Activated CD8-positive, alpha-beta memory T cell treated with anti-CD3 and anti-CD28 coated beads, Interleukin-2, amount 10 ng/mL, durations not matched to agents 7 days and 5 days (primary cell): Measurements from ENCODE around the gene CYB5R2. TPM values are rescaled to one million over a fixed set of nuclear protein-coding genes. Genes with fewer than 3 reads are reported as not detected.
"Not testable (repeated sequence)": the region's sequence is repeated elsewhere in the genome, so short reads cannot be mapped to it uniquely, and the experiment has no call there.

Experiments
- ATAC-seq: fragments of 150-1000 bp; cut with Tn5 transposase; one replicate; pipeline ENCODE4 v1.10.0; 2021; ENCODE audit warnings: moderate library complexity
- CTCF ChIA-PET: fragments of 350-600 bp; sonication (Branson Sonifier 250); formaldehyde crosslinking; loops from one replicate; lab custom pipeline; 2021; ENCODE audit warnings: antibody characterized with exemption; lab: Charles Lee
- DNase-seq: peaks from one replicate; pipeline ENCODE4 v3.0.0-alpha.2; 2020
- H3K27ac Mint-ChIP-seq: one replicate; pipeline ENCODE4 v1.8.0; 2021; ENCODE audit warnings: mild to moderate bottlenecking, mixed read lengths
- H3K27me3 Mint-ChIP-seq: one replicate; pipeline ENCODE4 v1.8.0; 2021; ENCODE audit warnings: mixed read lengths
- H3K36me3 Mint-ChIP-seq: one replicate; pipeline ENCODE4 v1.8.0; 2021; ENCODE audit warnings: mild to moderate bottlenecking, mixed read lengths
- H3K4me1 Mint-ChIP-seq: one replicate; pipeline ENCODE4 v1.8.0; 2021; ENCODE audit warnings: mixed read lengths
- H3K4me3 Mint-ChIP-seq: one replicate; pipeline ENCODE4 v1.8.0; 2021; ENCODE audit warnings: mild to moderate bottlenecking, moderate library complexity, mixed read lengths
- H3K9me3 Mint-ChIP-seq: one replicate; pipeline ENCODE4 v1.8.0; 2022; ENCODE audit warnings: low read depth, mixed read lengths
- total RNA-seq, 2 experiments: library from RNA; stranded (reverse); gene quantifications; one replicate each; pipeline ENCODE4 v1.2.3, GENCODE V29; 2021

Gene CYB5R2
- total RNA-seq, 2 experiments from 2014 or later: 1.5 to 2.4 TPM

- DNase-seq: peak; percentile 85
- Mint-ChIP-seq H3K9me3 (no peaks in the 10 kb centered on the region), H3K27me3 (no peaks in the 10 kb centered on the region), H3K4me3 (no peak overlapping the region), H3K4me1 (no peaks in the 10 kb centered on the region), H3K27ac (no peak overlapping the region), H3K36me3 (no peaks in the 10 kb centered on the region)
- peak; percentile 96 for ATAC-seq
- CTCF ChIA-PET: interaction anchor here (0.5 to 3.5 kb wide), 31 partner anchors 8 to 568 kb away, joined by 3 to 34 read pairs (median 4); partner anchors contain the start of gene PPFIBP2
Measured at GRCh38 chr11:7665473-7666291, 7.6 kb downstream of the CYB5R2 start.

- Mint-ChIP-seq H3K27ac (no peak overlapping the region), H3K4me1 (no peaks in the 10 kb centered on the region), H3K27me3 (no peaks in the 10 kb centered on the region), H3K9me3 (no peaks in the 10 kb centered on the region), H3K4me3 (no peak overlapping the region), H3K36me3 (no peaks in the 10 kb centered on the region)
- ATAC-seq: no peak
- CTCF ChIA-PET: interaction anchor here (0.7 to 3.5 kb wide), 23 partner anchors 7 to 568 kb away, joined by 3 to 34 read pairs (median 4); partner anchors contain the start of gene PPFIBP2
- DNase-seq: no peak
Measured at GRCh38 chr11:7664867-7665266, 8.4 kb downstream of the CYB5R2 start.

- H3K27ac Mint-ChIP-seq, H3K9me3 Mint-ChIP-seq, DNase-seq, H3K4me1 Mint-ChIP-seq, CTCF ChIA-PET, H3K27me3 Mint-ChIP-seq, H3K36me3 Mint-ChIP-seq, H3K4me3 Mint-ChIP-seq, ATAC-seq: not testable (repeated sequence)
Measured at GRCh38 chr11:7663531-7663930, 9.8 kb downstream of the CYB5R2 start.

GRCh38 chr11:7657306-7658025 lies 15.8 kb downstream of the CYB5R2 start:
- peak; percentile 54 for DNase-seq
- H3K9me3 Mint-ChIP-seq: no peaks in the 10 kb centered on the region
- no peaks in the 10 kb centered on the region for H3K4me1 Mint-ChIP-seq
- H3K27me3 Mint-ChIP-seq: no peaks in the 10 kb centered on the region
- peak; percentile 76 for ATAC-seq
- H3K27ac Mint-ChIP-seq: no peak overlapping the region
- no peaks in the 10 kb centered on the region for H3K36me3 Mint-ChIP-seq
- no peak overlapping the region for H3K4me3 Mint-ChIP-seq
- CTCF ChIA-PET: interaction anchor here (0.8 to 3.8 kb wide), 15 partner anchors 8 to 215 kb away, joined by 3 to 38 read pairs (median 4); partner anchors contain the start of gene PPFIBP2

- Mint-ChIP-seq H3K36me3 (no peaks in the 10 kb centered on the region), H3K9me3 (no peaks in the 10 kb centered on the region), H3K4me3 (no peak overlapping the region), H3K27ac (no peak overlapping the region), H3K27me3 (no peaks in the 10 kb centered on the region), H3K4me1 (no peaks in the 10 kb centered on the region)
- peak; percentile 22 for DNase-seq
- CTCF ChIA-PET: interaction anchor here (0.8 to 3.8 kb wide), 12 partner anchors 8 to 215 kb away, joined by 3 to 38 read pairs (median 4); partner anchors contain the start of gene PPFIBP2
- ATAC-seq: no peak
Measured at GRCh38 chr11:7656704-7657103, 16.6 kb downstream of the CYB5R2 start.

- no peak for ATAC-seq
- CTCF ChIA-PET: interaction anchor here (1.5 to 3.8 kb wide), 2 partner anchors 10 to 143 kb away, joined by 4 to 38 read pairs; partner anchors contain the start of gene PPFIBP2
- Mint-ChIP-seq H3K9me3 (no peaks in the 10 kb centered on the region), H3K27ac (no peak overlapping the region), H3K4me3 (no peak overlapping the region), H3K27me3 (no peaks in the 10 kb centered on the region), H3K4me1 (no peaks in the 10 kb centered on the region), H3K36me3 (no peaks in the 10 kb centered on the region)
- DNase-seq: no peak
Measured at GRCh38 chr11:7655253-7656217, 17.8 kb downstream of the CYB5R2 start.

- no peaks in the 10 kb centered on the region for H3K9me3 Mint-ChIP-seq
- ATAC-seq (no peak), DNase-seq (no peak)
- H3K27me3 Mint-ChIP-seq: no peaks in the 10 kb centered on the region
- CTCF ChIA-PET: interaction anchor here (0.8 to 3.8 kb wide), 2 partner anchors 40 to 142 kb away, joined by 3 to 38 read pairs; partner anchors contain the start of gene PPFIBP2
- no peak overlapping the region for H3K27ac Mint-ChIP-seq
- no peaks in the 10 kb centered on the region for H3K4me1 Mint-ChIP-seq
- no peak overlapping the region for H3K4me3 Mint-ChIP-seq
- no peaks in the 10 kb centered on the region for H3K36me3 Mint-ChIP-seq
Measured at GRCh38 chr11:7654195-7654705, 19.1 kb downstream of the CYB5R2 start.

GRCh38 chr11:7651700-7652099 lies 21.6 kb downstream of the CYB5R2 start:
- Mint-ChIP-seq H3K27me3 (no peaks in the 10 kb centered on the region), H3K36me3 (no peaks in the 10 kb centered on the region), H3K9me3 (no peaks in the 10 kb centered on the region), H3K4me1 (no peaks in the 10 kb centered on the region), H3K27ac (no peak overlapping the region), H3K4me3 (no peak overlapping the region)
- DNase-seq: no peak
- CTCF ChIA-PET: no interaction called here
- ATAC-seq: no peak

- CTCF ChIA-PET: no interaction called here
- H3K27me3 Mint-ChIP-seq: no peaks in the 10 kb centered on the region
- ATAC-seq (no peak), DNase-seq (no peak)
- H3K4me3 Mint-ChIP-seq: no peak overlapping the region
- no peaks in the 10 kb centered on the region for H3K9me3 Mint-ChIP-seq
- no peaks in the 10 kb centered on the region for H3K4me1 Mint-ChIP-seq
- no peak overlapping the region for H3K27ac Mint-ChIP-seq
- H3K36me3 Mint-ChIP-seq: no peaks in the 10 kb centered on the region
Measured at GRCh38 chr11:7651140-7651551, 22.2 kb downstream of the CYB5R2 start.

GRCh38 chr11:7648264-7648663 lies 25.0 kb downstream of the CYB5R2 start:
- ATAC-seq: no peak
- no peak for DNase-seq
- CTCF ChIA-PET: interaction anchor here (0.8 to 1.3 kb wide), 3 partner anchors 9 to 836 kb away, joined by 3 to 4 read pairs (median 3); no protein-coding TSS in a partner anchor
- H3K4me3 Mint-ChIP-seq: no peak overlapping the region
- H3K27ac Mint-ChIP-seq: no peak overlapping the region
- H3K4me1 Mint-ChIP-seq: no peaks in the 10 kb centered on the region
- H3K27me3 Mint-ChIP-seq: no peaks in the 10 kb centered on the region
- H3K36me3 Mint-ChIP-seq: no peaks in the 10 kb centered on the region
- H3K9me3 Mint-ChIP-seq: no peaks in the 10 kb centered on the region

- Mint-ChIP-seq H3K9me3 (no peaks in the 10 kb centered on the region), H3K4me3 (no peak overlapping the region), H3K27me3 (no peaks in the 10 kb centered on the region), H3K4me1 (no peaks in the 10 kb centered on the region), H3K36me3 (no peaks in the 10 kb centered on the region), H3K27ac (no peak overlapping the region)
- CTCF ChIA-PET: interaction anchor here (1.3 kb wide), 1 partner anchor 135 kb away, joined by 3 read pairs; no protein-coding TSS in a partner anchor
- no peak for ATAC-seq
- DNase-seq: no peak
Measured at GRCh38 chr11:7646866-7647265, 26.4 kb downstream of the CYB5R2 start.

- no peaks in the 10 kb centered on the region for H3K36me3 Mint-ChIP-seq
- no peaks in the 10 kb centered on the region for H3K27me3 Mint-ChIP-seq
- ATAC-seq (no peak), DNase-seq (no peak)
- no peaks in the 10 kb centered on the region for H3K4me1 Mint-ChIP-seq
- no peak overlapping the region for H3K27ac Mint-ChIP-seq
- H3K4me3 Mint-ChIP-seq: no peak overlapping the region
- CTCF ChIA-PET: interaction anchor here (1.3 kb wide), 1 partner anchor 12 kb away, joined by 3 read pairs; no protein-coding TSS in a partner anchor
- no peaks in the 10 kb centered on the region for H3K9me3 Mint-ChIP-seq
Measured at GRCh38 chr11:7645206-7645605, 28.1 kb downstream of the CYB5R2 start.
